HUES48 (cell line): ENCODE measurements around the gene MXRA7.
"Not testable (repeated sequence)": the region's sequence is repeated elsewhere in the genome, so short reads cannot be mapped to it uniquely, and the experiment has no call there.

ENCODE experiments used
- H3K27ac ChIP-seq: one replicate; pipeline ENCODE4 v1.7.0; 2013; ENCODE audit warnings: low read depth, low read length, inconsistent platforms
- H3K27me3 ChIP-seq: 2 replicates; pipeline ENCODE4 v1.6.1; 2013; ENCODE audit warnings: mild to moderate bottlenecking, low read length; ENCODE audit not compliant: control insufficient read depth, insufficient read depth
- H3K36me3 ChIP-seq: 2 replicates; pipeline ENCODE4 v1.6.1; 2013; ENCODE audit warnings: low read length; ENCODE audit not compliant: control insufficient read depth, insufficient read depth
- H3K4me1 ChIP-seq: 2 replicates; pipeline ENCODE4 v1.6.1; 2013; ENCODE audit warnings: mild to moderate bottlenecking, low read length; ENCODE audit not compliant: control insufficient read depth, insufficient read depth
- H3K4me3 ChIP-seq: 2 replicates; pipeline ENCODE4 v1.5.1; 2013; ENCODE audit warnings: mild to moderate bottlenecking, low read depth, low read length
- H3K9ac ChIP-seq: 2 replicates; pipeline ENCODE4 v1.6.1; 2013; ENCODE audit warnings: mild to moderate bottlenecking, low read depth, low read length, moderate library complexity
- H3K9me3 ChIP-seq: 2 replicates; pipeline ENCODE4 v1.6.1; 2013; ENCODE audit warnings: low read length; ENCODE audit not compliant: control insufficient read depth, insufficient read depth

The MXRA7 gene

GRCh38 chr17:76710863-76711611 lies at the start of gene MXRA7:
Gene MXRA7, minus strand, starts transcription at chr17:76710965. Its CDS starts 19 bp downstream, at chr17:76710946.
- Histone ChIP-seq H3K36me3 (peaks cover 10% of the 10 kb centered on the region), H3K27ac (peak within 1 kb of the TSS; percentile 24), H3K4me1 (peaks cover 31% of the 10 kb centered on the region), H3K27me3 (peaks cover 22% of the 10 kb centered on the region), H3K9me3 (no peaks in the 10 kb centered on the region), H3K9ac (no peak within 1 kb of the TSS), H3K4me3 (peak within 1 kb of the TSS; percentile 67)

- Histone ChIP-seq H3K27ac (no peak overlapping the region), H3K9ac (no peak overlapping the region), H3K4me3 (no peak overlapping the region), H3K4me1 (no peaks in the 10 kb centered on the region), H3K9me3 (no peaks in the 10 kb centered on the region), H3K36me3 (peaks cover 16% of the 10 kb centered on the region), H3K27me3 (no peaks in the 10 kb centered on the region)
Measured at GRCh38 chr17:76758570-76758969, 47.8 kb upstream of the MXRA7 start.

- H3K27ac ChIP-seq: no peak overlapping the region
- H3K27me3 ChIP-seq: no peaks in the 10 kb centered on the region
- no peak overlapping the region for H3K4me3 ChIP-seq
- no peaks in the 10 kb centered on the region for H3K4me1 ChIP-seq
- no peaks in the 10 kb centered on the region for H3K9me3 ChIP-seq
- H3K9ac ChIP-seq: no peak overlapping the region
- H3K36me3 ChIP-seq: peaks cover 16% of the 10 kb centered on the region
Measured at GRCh38 chr17:76757256-76757655, 46.5 kb upstream of the MXRA7 start.

- H3K9ac ChIP-seq: no peak overlapping the region
- H3K4me3 ChIP-seq: no peak overlapping the region
- peaks cover 16% of the 10 kb centered on the region for H3K36me3 ChIP-seq
- H3K27ac ChIP-seq: no peak overlapping the region
- no peaks in the 10 kb centered on the region for H3K4me1 ChIP-seq
- H3K27me3 ChIP-seq: no peaks in the 10 kb centered on the region
- H3K9me3 ChIP-seq: no peaks in the 10 kb centered on the region
Measured at GRCh38 chr17:76755285-76755684, 44.5 kb upstream of the MXRA7 start.

GRCh38 chr17:76753061-76753961 lies 42.5 kb upstream of the MXRA7 start:
- Histone ChIP-seq H3K9ac (no peak overlapping the region), H3K4me3 (no peak overlapping the region), H3K36me3 (peaks cover 19% of the 10 kb centered on the region), H3K27ac (no peak overlapping the region), H3K9me3 (no peaks in the 10 kb centered on the region), H3K27me3 (no peaks in the 10 kb centered on the region), H3K4me1 (no peaks in the 10 kb centered on the region)

GRCh38 chr17:76752006-76752405 lies 41.2 kb upstream of the MXRA7 start:
- H3K9ac ChIP-seq: no peak overlapping the region
- H3K9me3 ChIP-seq: no peaks in the 10 kb centered on the region
- H3K4me3 ChIP-seq: no peak overlapping the region

GRCh38 chr17:76751416-76751993 lies 40.7 kb upstream of the MXRA7 start:
- Histone ChIP-seq H3K9ac (no peak overlapping the region), H3K4me1 (no peaks in the 10 kb centered on the region), H3K9me3 (no peaks in the 10 kb centered on the region), H3K27me3 (no peaks in the 10 kb centered on the region), H3K36me3 (peaks cover 16% of the 10 kb centered on the region), H3K27ac (no peak overlapping the region), H3K4me3 (no peak overlapping the region)

More at GRCh38 chr17:76752006-76752405, 41.2 kb upstream of the MXRA7 start:
- Histone ChIP-seq H3K27me3 (no peaks in the 10 kb centered on the region), H3K36me3 (peaks cover 16% of the 10 kb centered on the region), H3K27ac (no peak overlapping the region), H3K4me1 (no peaks in the 10 kb centered on the region)

GRCh38 chr17:76748657-76749056 lies 37.9 kb upstream of the MXRA7 start:
- H3K4me3 ChIP-seq: no peak overlapping the region
- no peak overlapping the region for H3K9ac ChIP-seq
- H3K27ac ChIP-seq: no peak overlapping the region
- H3K36me3 ChIP-seq: peaks cover 33% of the 10 kb centered on the region
- no peaks in the 10 kb centered on the region for H3K27me3 ChIP-seq
- H3K4me1 ChIP-seq: no peaks in the 10 kb centered on the region
- H3K9me3 ChIP-seq: no peaks in the 10 kb centered on the region

GRCh38 chr17:76747716-76748363 lies 37.1 kb upstream of the MXRA7 start:
- no peak overlapping the region for H3K27ac ChIP-seq
- no peaks in the 10 kb centered on the region for H3K9me3 ChIP-seq
- no peaks in the 10 kb centered on the region for H3K4me1 ChIP-seq
- H3K4me3 ChIP-seq: no peak overlapping the region
- H3K36me3 ChIP-seq: peaks cover 38% of the 10 kb centered on the region
- H3K9ac ChIP-seq: no peak overlapping the region
- no peaks in the 10 kb centered on the region for H3K27me3 ChIP-seq

- peaks cover 48% of the 10 kb centered on the region for H3K36me3 ChIP-seq
- H3K4me3 ChIP-seq, H3K9me3 ChIP-seq, H3K9ac ChIP-seq, H3K27ac ChIP-seq, H3K4me1 ChIP-seq, H3K27me3 ChIP-seq: not testable (repeated sequence)
Measured at GRCh38 chr17:76745785-76746184, 35.0 kb upstream of the MXRA7 start.
